ENCODE measurements around the gene LAMTOR5. TPM values are rescaled to one million over a fixed set of nuclear protein-coding genes. Genes with fewer than 3 reads are reported as not detected.

Gene LAMTOR5
- total and polyA plus RNA-seq, 2 of the 13 experiments (the other 11 are each of a cell fraction or from before 2014, with no cell fraction given), result 96.7 to 400 TPM

- TF ChIP-seq, protein P1, sequence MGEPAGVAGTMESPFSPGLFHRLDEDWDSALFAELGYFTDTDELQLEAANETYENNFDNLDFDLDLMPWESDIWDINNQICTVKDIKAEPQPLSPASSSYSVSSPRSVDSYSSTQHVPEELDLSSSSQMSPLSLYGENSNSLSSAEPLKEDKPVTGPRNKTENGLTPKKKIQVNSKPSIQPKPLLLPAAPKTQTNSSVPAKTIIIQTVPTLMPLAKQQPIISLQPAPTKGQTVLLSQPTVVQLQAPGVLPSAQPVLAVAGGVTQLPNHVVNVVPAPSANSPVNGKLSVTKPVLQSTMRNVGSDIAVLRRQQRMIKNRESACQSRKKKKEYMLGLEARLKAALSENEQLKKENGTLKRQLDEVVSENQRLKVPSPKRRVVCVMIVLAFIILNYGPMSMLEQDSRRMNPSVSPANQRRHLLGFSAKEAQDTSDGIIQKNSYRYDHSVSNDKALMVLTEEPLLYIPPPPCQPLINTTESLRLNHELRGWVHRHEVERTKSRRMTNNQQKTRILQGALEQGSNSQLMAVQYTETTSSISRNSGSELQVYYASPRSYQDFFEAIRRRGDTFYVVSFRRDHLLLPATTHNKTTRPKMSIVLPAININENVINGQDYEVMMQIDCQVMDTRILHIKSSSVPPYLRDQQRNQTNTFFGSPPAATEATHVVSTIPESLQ (CRISPR knock-in tag; conservative IDR thresholded peaks at IDR 0.05), result no peak
Measured at GRCh38 chr1:110441888-110442287, 34.4 kb upstream of the LAMTOR5 start (continued).

GRCh38 chr1:110440877-110441276 lies 33.4 kb upstream of the LAMTOR5 start:
- DNase-seq (ENCODE audit: low spot score) (no peak), ATAC-seq (no peak)

More at GRCh38 chr1:110440877-110441276, 33.4 kb upstream of the LAMTOR5 start:
- Histone ChIP-seq H3K4me3 (replicated peaks in 1 of 3; ENCODE audit: insufficient read depth in 1 of 3, low read depth in 2 of 3, low read length in 3 of 3) (no peak overlapping the region), H3K4me1 (ENCODE audit: insufficient read depth, low read length) (no peaks in the 10 kb centered on the region), H3K9me3 (ENCODE audit: low read length) (no peaks in the 10 kb centered on the region), H3K36me3 (replicated peaks in 1 of 2; ENCODE audit: control insufficient read depth in 1 of 2, insufficient read depth in 2 of 2, low read length in 2 of 2) (no peaks in the 10 kb centered on the region), H2AFZ (ENCODE audit: low read length) (no peak overlapping the region), H4K20me1 (ENCODE audit: insufficient read depth, low read length) (no peaks in the 10 kb centered on the region), H3K9ac (ENCODE audit: insufficient read depth, low read depth, low read length) (no peak overlapping the region), H3K79me2 (ENCODE audit: insufficient read depth, low read length) (no peaks in the 10 kb centered on the region), H3K27me3 (ENCODE audit: control insufficient read depth in 1 of 2, insufficient read depth in 2 of 2, low read length in 2 of 2) (peaks cover 1 to 12% of the 10 kb centered on the region in 2 experiments; a peak in 3 of 5 replicates), H3K27ac (ENCODE audit: extremely low read length, insufficient read depth, low read length) (no peak overlapping the region), H3K4me2 (ENCODE audit: low read depth, low read length) (no peak overlapping the region)
- in situ Hi-C loops (cut with HindIII; ENCODE audit: extremely low pct_ligation_motif_present, low pct_unique_long_range_greater_than_20kb) (no loop called here), intact Hi-C loops (cut with micrococcal nuclease; ENCODE audit: unreplicated experiment) (no loop called here)
- no CpG with 5 or more reads among the region's 3 CpGs for WGBS (ENCODE audit: low lambda C conversion rate)
- ChIA-PET CTCF (ENCODE audit: low intra/inter-chr PET ratio, low total read pairs) (no interaction called here), POLR2A (no interaction called here)
- FAIRE-seq, result no peak
- BruUV-seq (replicated peaks), result no TSS peak
- TF ChIP-seq ZIK1 (CRISPR knock-in tag; IDR thresholded peaks at IDR 0.05; ENCODE audit: borderline replicate concordance, low read depth), result no peak
- TF ChIP-seq KIAA2018 (CRISPR knock-in tag; IDR thresholded peaks at IDR 0.05; ENCODE audit: borderline replicate concordance), result no peak
- peak; percentile 15 for TF ChIP-seq TEAD3 (CRISPR knock-in tag; optimal IDR thresholded peaks at IDR 0.05; ENCODE audit: borderline replicate concordance)
- TF ChIP-seq CEBPG (CRISPR knock-in tag; IDR thresholded peaks at IDR 0.05), result peak; percentile 44; the same call in 1 of the 2 replicates
- TF ChIP-seq CEBPB (IDR thresholded peaks at IDR 0.05; ENCODE audit: borderline replicate concordance, low read depth, low read length), result peak; percentile 70

Measured in HepG2 (cell line).